ENCODE results near the gene C2orf74. TPM values are rescaled to one million over a fixed set of nuclear protein-coding genes. Genes with fewer than 3 reads are reported as not detected.

The C2orf74 gene
- total RNA-seq, 4 donors from 2014 or later: 3.5 to 11.3 (median 6.2) TPM

GRCh38 chr2:61176755-61177726, 15.1 kb downstream of the C2orf74 start:
- H3K4me3 ChIP-seq (ENCODE audit: low read depth, poor library complexity, severe bottlenecking): peak overlapping the region; percentile 79
- intact Hi-C loops (cut with DNase I; ENCODE audit: low total_unique reads): loop anchor here (5.0 kb wide), 1 partner anchor 300 kb away; no protein-coding TSS in a partner anchor
- 0% methylated on average over 36 to 98 of the region's 111 CpGs for WGBS, 2 donors
- peak; percentile 89 to 98 for DNase-seq (ENCODE audit: low spot score in 2 of 2)
- TF ChIP-seq, protein P1, sequence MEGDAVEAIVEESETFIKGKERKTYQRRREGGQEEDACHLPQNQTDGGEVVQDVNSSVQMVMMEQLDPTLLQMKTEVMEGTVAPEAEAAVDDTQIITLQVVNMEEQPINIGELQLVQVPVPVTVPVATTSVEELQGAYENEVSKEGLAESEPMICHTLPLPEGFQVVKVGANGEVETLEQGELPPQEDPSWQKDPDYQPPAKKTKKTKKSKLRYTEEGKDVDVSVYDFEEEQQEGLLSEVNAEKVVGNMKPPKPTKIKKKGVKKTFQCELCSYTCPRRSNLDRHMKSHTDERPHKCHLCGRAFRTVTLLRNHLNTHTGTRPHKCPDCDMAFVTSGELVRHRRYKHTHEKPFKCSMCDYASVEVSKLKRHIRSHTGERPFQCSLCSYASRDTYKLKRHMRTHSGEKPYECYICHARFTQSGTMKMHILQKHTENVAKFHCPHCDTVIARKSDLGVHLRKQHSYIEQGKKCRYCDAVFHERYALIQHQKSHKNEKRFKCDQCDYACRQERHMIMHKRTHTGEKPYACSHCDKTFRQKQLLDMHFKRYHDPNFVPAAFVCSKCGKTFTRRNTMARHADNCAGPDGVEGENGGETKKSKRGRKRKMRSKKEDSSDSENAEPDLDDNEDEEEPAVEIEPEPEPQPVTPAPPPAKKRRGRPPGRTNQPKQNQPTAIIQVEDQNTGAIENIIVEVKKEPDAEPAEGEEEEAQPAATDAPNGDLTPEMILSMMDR (IDR thresholded peaks at IDR 0.05): peak in 1 of 3 donors; percentile 40
- peak in 1 of 2 donors; percentile 71 for TF ChIP-seq POLR2A (IDR thresholded peaks at IDR 0.05)

GRCh38 chr2:61177727-61178549, 15.9 kb downstream of the C2orf74 start:
- H3K4me3 ChIP-seq (ENCODE audit: low read depth, poor library complexity, severe bottlenecking): peak overlapping the region; percentile 79
- TF ChIP-seq, protein P1 (IDR thresholded peaks at IDR 0.05): no peak
- TF ChIP-seq POLR2A (IDR thresholded peaks at IDR 0.05): no peak
- intact Hi-C loops (cut with DNase I; ENCODE audit: low total_unique reads): loop anchor here (5.0 kb wide), 1 partner anchor 301 kb away; no protein-coding TSS in a partner anchor
- 15 to 19% methylated on average over 34 to 40 of the region's 45 CpGs for WGBS, 2 donors
- DNase-seq (ENCODE audit: low spot score in 2 of 2): peak; percentile 52 to 90

DNA sequence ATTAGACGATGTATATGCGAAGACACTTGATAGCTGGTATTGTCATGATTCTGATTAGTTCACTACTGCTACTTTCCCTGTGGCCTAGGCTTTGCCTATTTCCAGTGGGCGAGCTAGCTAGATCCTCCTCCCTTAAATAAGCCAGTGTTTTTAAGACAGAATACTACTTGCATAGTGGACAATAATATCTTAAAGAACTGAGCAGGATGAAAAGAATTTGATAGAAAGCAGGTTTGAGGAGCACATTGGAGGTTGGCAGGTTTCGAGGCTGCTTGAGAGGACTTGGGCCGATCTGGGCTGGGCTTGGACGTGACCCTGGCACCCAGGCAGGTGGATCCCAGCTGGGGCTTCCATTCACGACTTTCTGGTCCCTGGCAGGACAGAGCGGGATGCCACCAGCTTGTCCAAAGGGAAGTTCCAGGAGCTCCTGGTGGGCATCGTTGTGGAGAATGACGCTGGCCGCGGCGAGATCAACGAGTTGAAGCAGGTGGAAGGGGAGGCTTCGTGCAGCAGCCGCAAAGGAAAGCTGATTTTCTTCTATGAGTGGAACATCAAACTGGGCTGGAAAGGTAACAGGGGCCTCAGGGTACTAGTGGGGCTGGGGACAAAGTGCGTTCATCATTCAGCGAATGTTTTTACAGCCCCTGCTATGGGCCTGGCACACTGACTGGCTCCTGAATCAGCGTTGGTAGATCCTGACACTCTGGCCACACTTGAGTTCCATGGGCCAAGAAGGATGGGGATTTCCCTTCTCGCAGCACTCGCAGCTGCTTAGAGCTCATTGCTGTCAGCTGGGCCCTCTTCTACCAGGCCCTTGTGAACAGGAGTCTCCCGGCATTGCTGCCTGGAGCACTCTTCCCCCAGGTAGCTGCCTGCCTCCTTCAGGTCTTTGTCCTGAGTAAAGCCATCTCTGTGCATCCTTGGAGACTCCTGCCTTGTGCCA, 16.9 kb downstream of the C2orf74 start:
- H3K4me3 ChIP-seq (ENCODE audit: low read depth, poor library complexity, severe bottlenecking): no peak overlapping the region
- intact Hi-C loops (cut with DNase I; ENCODE audit: low total_unique reads): loop anchor here (5.0 kb wide), 1 partner anchor 302 kb away; no protein-coding TSS in a partner anchor
- TF ChIP-seq, protein P1 (IDR thresholded peaks at IDR 0.05): no peak
- no peak for TF ChIP-seq POLR2A (IDR thresholded peaks at IDR 0.05)
- no peak for DNase-seq (ENCODE audit: low spot score in 2 of 2)
- whole genome bisulfite sequencing, 2 donors: 57 to 66% methylated on average over 22 of the region's 22 CpGs

GRCh38 chr2:61179701-61180639, 18.0 kb downstream of the C2orf74 start:
- no peak for DNase-seq (ENCODE audit: low spot score in 2 of 2)
- intact Hi-C loops (cut with DNase I; ENCODE audit: low total_unique reads): loop anchor here (5.0 kb wide), 1 partner anchor 303 kb away; no protein-coding TSS in a partner anchor
- WGBS, 2 donors: 29 to 35% methylated on average over 14 of the region's 14 CpGs

More at GRCh38 chr2:61179701-61180639, 18.0 kb downstream of the C2orf74 start:
- H3K4me3 ChIP-seq (ENCODE audit: low read depth, poor library complexity, severe bottlenecking): no peak overlapping the region
- no peak for TF ChIP-seq POLR2A (IDR thresholded peaks at IDR 0.05)
- TF ChIP-seq, protein P1 (IDR thresholded peaks at IDR 0.05): no peak

Measured in lower leg skin (tissue), 4 donors.